ENCODE data around the gene LRRC63. TPM values are rescaled to one million over a fixed set of nuclear protein-coding genes. Genes with fewer than 3 reads are reported as not detected.
A peak's percentile ranks its signal among the peaks of the same experiment; 100 is the strongest.

The LRRC63 gene
- total and polyA plus RNA-seq, 2 of the 4 experiments (the other 2 are of a cell fraction): not detected

DNA sequence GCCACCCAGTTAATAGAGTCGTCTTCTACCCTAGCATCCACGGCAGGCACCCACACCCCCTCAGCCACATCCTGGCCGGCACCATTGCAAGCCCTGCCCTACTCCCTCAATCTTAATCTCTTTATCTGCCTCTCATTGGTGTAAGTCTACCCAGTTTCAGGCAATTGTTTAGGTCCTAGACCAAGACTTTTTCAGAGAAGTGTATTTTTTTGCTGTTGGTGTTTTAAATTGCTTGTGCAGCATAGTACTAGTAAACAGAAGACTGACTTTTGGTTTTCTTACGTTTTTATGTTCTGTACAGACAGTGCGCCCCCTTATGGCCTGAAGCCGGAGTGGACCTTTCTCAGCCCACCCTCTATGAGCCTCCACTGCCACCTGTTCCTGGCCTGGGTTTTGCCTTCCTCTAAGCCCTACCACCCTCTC, 27.4 kb upstream of the LRRC63 start:
- BruUV-seq (replicated peaks): no TSS peak
- no peak for ATAC-seq (ENCODE audit: low read depth)
- Histone ChIP-seq H3K9me1 (ENCODE audit: insufficient read depth, low read length) (no peaks in the 10 kb centered on the region), H3K36me3 (ENCODE audit: control insufficient read depth, insufficient read depth, low read length) (no peaks in the 10 kb centered on the region), H2AK9ac (replicated peaks; ENCODE audit: low read depth, low read length, poor library complexity) (no peak overlapping the region), H3K4me2 (ENCODE audit: low read depth, low read length) (no peak overlapping the region), H3K79me1 (ENCODE audit: low read depth in 1 of 2, low read length in 2 of 2) (no peaks in the 10 kb centered on the region), H2BK5ac (ENCODE audit: low read depth, low read length, poor library complexity, severe bottlenecking) (no peak overlapping the region), H2BK120ac (ENCODE audit: low read depth, low read length) (no peak overlapping the region), H3K9ac (ENCODE audit: low read depth, low read length) (no peak overlapping the region), H3K18ac (ENCODE audit: low read depth, low read length) (no peak overlapping the region), H4K8ac (ENCODE audit: low read depth in 2 of 2, low read length in 2 of 2) (no peak overlapping the region), H2BK20ac (ENCODE audit: low read depth, low read length) (no peak overlapping the region), H3K4me1 (ENCODE audit: control insufficient read depth, insufficient read depth, low read length) (no peaks in the 10 kb centered on the region), H3K4me3 (ENCODE audit: insufficient read depth, low read depth, low read length) (no peak overlapping the region), H2BK15ac (ENCODE audit: low read depth, low read length) (no peak overlapping the region), H2AFZ (replicated peaks; ENCODE audit: low read length, poor library complexity) (no peak overlapping the region), H3K27me3 (ENCODE audit: control insufficient read depth, insufficient read depth, low read length) (peaks cover 2% of the 10 kb centered on the region; the same call in 1 of the 2 replicates), H3K56ac (ENCODE audit: extremely low read depth, insufficient read depth, low read length) (no peak overlapping the region), H3K14ac (replicated peaks; ENCODE audit: low read depth, low read length) (no peak overlapping the region), H3K4ac (ENCODE audit: low read depth, low read length) (no peak overlapping the region), H4K20me1 (ENCODE audit: insufficient read depth, low read length) (no peaks in the 10 kb centered on the region), H2AK5ac (ENCODE audit: low read depth, low read length) (no peak overlapping the region), H3K9me3 (ENCODE audit: control insufficient read depth, insufficient read depth, low read length) (no peaks in the 10 kb centered on the region), H3K27ac (ENCODE audit: insufficient read depth, low read length) (no peak overlapping the region), H4K91ac (ENCODE audit: insufficient read depth, low read depth, low read length) (no peak overlapping the region), H3K23ac (ENCODE audit: low read depth, low read length) (no peak overlapping the region), H4K5ac (ENCODE audit: low read depth, low read length) (no peak overlapping the region)
- intact Hi-C loops (cut with micrococcal nuclease) (no loop called here), dilution Hi-C loops (cut with HindIII; ENCODE audit: low sequenced_read_pairs, unreplicated experiment) (no loop called here), in situ Hi-C loops (cut with MboI; ENCODE audit: low sequenced_read_pairs) (no loop called here)
- POLR2A ChIA-PET (ENCODE audit: unreplicated experiment): no interaction called here
- CTCF ChIA-PET: no interaction called here
- TF ChIP-seq BHLHE40 (IDR thresholded peaks at IDR 0.05; ENCODE audit: low read depth, low read length): no peak
- TF ChIP-seq, protein P1, sequence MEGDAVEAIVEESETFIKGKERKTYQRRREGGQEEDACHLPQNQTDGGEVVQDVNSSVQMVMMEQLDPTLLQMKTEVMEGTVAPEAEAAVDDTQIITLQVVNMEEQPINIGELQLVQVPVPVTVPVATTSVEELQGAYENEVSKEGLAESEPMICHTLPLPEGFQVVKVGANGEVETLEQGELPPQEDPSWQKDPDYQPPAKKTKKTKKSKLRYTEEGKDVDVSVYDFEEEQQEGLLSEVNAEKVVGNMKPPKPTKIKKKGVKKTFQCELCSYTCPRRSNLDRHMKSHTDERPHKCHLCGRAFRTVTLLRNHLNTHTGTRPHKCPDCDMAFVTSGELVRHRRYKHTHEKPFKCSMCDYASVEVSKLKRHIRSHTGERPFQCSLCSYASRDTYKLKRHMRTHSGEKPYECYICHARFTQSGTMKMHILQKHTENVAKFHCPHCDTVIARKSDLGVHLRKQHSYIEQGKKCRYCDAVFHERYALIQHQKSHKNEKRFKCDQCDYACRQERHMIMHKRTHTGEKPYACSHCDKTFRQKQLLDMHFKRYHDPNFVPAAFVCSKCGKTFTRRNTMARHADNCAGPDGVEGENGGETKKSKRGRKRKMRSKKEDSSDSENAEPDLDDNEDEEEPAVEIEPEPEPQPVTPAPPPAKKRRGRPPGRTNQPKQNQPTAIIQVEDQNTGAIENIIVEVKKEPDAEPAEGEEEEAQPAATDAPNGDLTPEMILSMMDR (conservative IDR thresholded peaks at IDR 0.05; ENCODE audit: low read depth, low read length): peak; percentile 17; the same call in 1 of the 2 replicates
- DNase-seq: no peak
- WGBS, 2 experiments (ENCODE audit: extremely low coverage in 2 of 2, insufficient read length in 1 of 2): no CpG with 5 or more reads among the region's 6 CpGs
